ENCODE measurements around the gene CUBN. TPM values are rescaled to one million over a fixed set of nuclear protein-coding genes. Genes with fewer than 3 reads are reported as not detected.

The CUBN gene
- polyA plus RNA-seq (ENCODE audit: insufficient read length): 276 TPM
- long read RNA-seq, donor 1, partial matches to known transcripts: 68 of 69 reads
- long read RNA-seq, donor 1, other reads (novel, unspliced or antisense): 0 of 69 reads
- long read RNA-seq, donor 2, partial matches to known transcripts: 20 of 20 reads
- long read RNA-seq, donor 2, other reads (novel, unspliced or antisense): 0 of 20 reads
- long read RNA-seq, donor 3, partial matches to known transcripts: 31 of 32 reads
- long read RNA-seq, donor 3, other reads (novel, unspliced or antisense): 0 of 32 reads
- long read RNA-seq, donor 4: 0 reads
- long read RNA-seq, donor 5, partial matches to known transcripts: 9 of 10 reads
- long read RNA-seq, donor 5, other reads (novel, unspliced or antisense): 0 of 10 reads
- long read RNA-seq, donor 6, partial matches to known transcripts: 24 of 24 reads
- long read RNA-seq, donor 6, other reads (novel, unspliced or antisense): 0 of 24 reads
- long read RNA-seq, donor 7, partial matches to known transcripts: 11 of 11 reads
- long read RNA-seq, donor 7, other reads (novel, unspliced or antisense): 0 of 11 reads
- long read RNA-seq, donor 8, partial matches to known transcripts: 57 of 58 reads
- long read RNA-seq, donor 8, other reads (novel, unspliced or antisense): 0 of 58 reads

DNA sequence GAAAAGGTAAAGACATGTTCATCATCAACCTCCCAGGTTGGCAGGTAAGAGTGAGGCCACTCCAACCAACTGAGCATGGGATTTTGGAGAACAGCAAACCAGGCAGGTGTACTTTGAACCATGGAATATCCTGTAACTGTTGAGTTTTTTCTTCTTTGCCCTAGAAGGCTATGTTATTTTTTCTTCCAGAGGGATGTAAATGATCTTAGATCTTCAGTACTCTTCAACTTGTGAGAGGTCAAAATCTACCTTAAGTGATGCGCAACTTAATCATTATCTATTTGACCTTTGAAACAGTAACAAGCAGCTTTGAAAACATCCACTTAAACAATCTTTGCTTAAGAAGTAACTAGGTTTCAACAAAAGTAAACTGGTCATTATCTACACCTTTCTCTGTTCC is at the start of gene CUBN:
Gene CUBN, minus strand, starts transcription at position 71 of the 400 bp plus-strand sequence. Its CDS starts 46 bp downstream, at position 25.
- DNase-seq: no peak

DNA sequence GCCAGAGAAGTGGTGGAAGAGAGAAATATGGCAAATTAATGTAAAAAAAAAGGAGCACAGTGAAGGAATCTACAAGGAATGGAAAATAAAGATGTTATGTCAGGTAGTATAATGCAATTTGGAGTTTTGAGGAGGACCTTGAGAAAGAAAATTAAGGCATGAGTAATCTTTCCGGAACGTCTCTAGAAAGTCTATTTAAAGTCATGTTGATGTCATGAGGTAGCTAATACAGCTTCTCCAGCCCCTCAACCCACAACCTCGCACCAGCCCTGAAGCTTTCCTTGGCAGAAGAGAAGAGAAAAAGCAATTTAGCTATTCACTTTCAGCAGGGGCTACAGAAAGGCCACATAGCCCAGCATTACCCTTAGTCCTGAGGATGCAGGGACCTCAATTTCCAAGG is 49.4 kb upstream of the CUBN start:
- DNase-seq: no peak

DNA sequence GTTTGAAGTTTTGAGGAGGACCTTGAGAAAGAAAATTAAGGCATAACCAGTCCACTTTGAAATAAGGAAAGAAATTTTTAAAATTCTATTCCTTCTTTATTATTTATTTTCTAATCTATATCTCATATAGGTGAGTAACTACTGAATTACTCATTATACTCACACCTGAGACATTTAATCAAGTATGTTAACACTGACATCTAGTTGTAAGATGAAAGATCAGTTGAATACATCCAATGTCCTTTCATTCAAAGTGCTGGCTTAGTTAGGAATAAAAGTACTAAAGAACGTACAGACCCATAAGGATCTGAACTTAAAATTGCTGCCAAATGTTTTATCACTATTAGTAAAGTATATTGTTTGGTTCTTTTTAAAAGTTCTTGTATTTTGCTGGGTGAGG is 48.4 kb upstream of the CUBN start:
- no peak for DNase-seq

DNA sequence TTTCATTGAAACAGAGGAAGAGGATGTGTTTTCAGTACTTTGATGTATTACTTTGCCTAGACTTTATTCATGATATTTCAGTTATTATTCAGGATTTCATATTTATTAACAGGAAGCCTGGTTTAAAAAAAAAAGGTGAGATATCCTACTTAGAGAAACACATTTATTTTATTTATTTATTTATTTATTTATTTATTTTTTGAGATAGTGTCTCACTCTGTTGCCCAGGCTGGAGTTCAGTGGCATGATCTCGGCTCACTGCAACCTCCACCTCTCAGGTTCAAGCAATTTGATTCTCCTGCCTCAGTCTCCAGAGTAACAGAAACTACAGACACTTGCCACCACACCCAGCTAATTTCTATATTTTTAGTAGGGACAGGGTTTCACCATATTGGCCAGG is 47.4 kb upstream of the CUBN start:
- no peak for DNase-seq

DNA sequence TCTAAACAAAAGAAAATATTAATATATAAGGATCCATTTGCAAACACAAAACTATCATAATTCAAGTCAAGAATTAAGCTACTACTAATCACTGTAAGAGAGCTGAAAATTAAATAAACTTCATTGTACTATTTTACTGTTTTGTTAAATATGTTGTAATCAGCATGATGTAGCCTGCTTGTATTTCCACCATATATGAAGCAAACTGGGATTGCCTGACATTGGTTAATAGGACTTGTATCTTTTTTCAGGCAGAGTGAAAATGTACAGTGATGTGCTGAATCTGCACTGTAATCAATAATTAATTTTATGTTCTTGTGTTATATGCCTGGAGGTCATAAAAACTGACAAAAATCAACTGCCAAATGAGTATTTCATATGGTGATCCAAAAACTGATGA is 46.5 kb upstream of the CUBN start:
- no peak for DNase-seq

DNA sequence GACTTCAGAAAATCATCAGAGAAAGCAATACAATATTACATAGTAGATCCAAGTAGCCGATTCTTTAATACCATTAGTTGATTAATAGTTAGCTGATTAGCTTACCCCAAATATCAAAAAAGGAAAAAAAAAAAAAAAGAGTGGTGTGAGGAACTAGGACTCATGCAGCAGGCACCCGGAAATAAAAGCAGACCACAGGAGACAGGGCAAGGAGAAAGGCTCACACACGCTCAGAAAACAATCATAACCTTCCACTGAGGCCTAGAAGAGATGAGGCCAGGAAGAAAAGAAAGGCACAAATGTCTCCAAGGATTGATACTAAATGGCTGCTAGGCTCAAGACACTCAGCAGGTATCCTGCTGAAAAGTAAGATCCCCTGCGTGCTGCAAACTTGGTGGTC is 45.9 kb upstream of the CUBN start:
- no peak for DNase-seq

DNA sequence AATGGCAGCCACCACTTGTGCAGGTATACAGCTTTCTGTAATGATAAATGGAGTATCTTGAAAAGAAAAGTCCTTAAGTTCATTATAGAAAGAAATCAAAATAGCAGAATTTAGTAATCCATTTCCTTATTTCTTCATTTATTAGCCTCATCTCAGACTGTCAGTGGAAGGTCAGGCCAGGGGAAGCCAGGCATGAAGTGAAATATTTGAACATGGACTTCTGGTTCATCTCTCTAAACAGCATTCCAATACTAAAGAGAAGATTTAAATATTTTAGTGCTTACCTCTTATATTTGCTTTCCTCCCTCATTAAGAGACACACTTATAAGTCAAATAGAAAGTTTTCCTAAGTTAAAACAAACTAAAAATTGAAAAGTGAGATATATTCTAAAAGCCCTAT is 45.0 kb upstream of the CUBN start:
- DNase-seq: no peak

DNA sequence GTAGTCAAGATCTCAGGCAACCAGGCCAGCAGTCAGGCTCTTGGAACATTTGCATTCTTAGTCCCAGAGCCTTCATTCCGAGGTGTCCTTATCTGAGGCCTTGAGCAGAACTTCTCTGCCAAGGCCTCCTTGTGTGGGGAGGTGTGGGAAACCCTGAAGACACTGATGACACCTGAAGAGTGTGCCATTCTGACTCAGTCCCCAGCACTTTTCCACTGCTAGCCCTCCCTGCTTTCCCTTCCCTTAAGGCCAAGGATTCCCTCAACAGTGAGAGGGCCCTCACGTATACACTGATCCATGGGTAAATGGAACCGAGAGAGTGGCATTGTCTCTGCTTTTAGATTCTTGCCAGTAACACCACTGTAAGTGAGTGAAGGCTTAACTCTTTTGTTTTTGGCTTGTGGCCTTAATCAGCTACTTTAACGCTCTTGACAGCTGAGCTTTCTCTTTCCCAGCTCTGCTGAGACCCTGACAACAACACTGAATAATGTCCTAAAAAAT is 41.6 kb upstream of the CUBN start:
- no peak for DNase-seq

DNA sequence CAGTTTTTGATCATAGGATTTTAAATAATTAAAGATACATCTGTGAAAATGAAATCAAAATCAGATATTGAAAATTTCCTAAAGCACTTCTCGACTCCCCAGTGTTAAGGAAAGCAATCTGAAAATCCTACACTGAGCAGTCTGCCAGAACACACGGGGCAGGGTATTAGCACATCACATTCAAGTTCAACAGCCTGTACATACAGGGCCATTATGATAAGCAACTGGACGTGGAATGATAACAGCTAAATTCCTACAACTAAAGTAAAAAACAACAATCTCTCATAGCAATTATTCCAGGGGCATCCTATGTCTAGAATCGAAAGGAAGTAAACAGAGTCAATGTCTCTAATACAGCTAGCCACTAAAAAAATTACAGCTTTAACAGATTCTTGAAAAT is 40.2 kb upstream of the CUBN start:
- no peak for DNase-seq

DNA sequence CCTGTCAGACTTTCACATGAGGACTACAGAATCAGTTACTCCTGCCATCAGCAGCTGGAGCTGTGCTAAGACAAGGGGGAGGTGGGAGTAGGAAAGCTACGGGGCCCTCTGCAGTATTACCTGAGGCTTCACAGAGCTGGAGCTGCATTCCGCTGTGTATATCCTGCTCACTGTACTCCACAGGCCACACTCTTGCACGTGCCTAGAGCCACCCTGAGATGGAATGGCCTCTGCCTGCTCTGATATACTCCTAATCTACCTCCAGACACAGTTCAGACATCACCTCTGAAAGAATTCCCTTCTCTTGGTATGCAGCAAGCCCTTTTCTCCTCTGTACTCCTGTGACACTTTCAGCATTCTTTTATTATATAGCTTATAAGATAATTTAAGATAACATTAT is 37.1 kb upstream of the CUBN start:
- no peak for DNase-seq

DNA sequence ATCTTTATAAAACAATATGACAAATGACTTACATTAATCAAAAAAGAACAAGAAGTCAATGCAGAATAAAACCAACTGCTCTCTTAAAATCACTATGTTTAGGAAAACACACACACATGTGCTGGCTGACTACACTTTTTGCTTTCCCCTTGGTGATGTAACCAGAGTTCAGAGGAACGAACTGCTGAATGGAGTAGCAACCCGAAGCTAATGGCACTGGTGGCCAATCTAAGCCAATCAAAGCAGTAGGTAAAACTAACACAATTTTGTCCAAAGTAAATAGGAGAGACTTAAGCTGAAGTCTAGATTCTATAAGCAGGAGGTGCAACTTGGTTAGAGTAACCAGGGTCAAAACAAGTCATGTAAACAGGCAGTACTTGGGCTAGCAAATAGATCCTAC is 33.2 kb upstream of the CUBN start:
- DNase-seq: no peak

DNA sequence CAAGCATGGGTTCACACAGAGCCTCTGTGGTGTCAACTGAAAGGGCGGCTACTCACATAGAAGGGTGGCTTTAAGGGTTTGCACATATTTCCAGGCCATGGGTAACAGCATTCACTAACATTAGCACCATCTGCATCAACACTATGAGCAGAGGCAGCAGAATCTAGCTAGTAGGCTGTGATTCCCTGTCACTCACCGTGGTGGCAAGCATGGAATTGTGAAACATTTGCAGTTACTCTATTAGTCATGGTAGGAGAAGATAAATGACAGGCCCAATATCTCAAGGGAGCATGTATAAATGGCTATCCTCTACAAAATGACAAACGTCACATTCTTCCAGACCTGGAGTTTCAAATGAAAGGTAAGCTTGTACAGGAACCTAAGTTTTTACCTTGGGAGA is 32.2 kb upstream of the CUBN start:
- DNase-seq: no peak

DNA sequence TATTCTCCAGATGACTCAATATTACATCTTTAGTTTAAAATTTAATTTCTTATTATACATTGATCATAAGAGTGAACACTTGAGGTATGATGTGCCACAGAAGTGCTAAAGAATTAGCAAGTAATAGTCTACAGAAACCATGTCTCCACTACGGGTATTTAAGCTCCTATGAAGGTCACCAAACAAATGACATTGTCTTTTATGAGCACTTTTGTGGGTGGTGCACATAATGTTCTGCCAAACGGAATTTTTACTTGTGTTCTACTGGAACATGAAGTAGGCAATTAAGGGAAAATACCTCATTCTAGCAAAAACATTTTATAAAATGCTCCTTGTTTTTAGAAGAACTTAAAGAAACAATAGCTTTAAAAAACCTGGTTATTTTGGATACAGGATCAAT is 27.4 kb upstream of the CUBN start:
- no peak for DNase-seq

DNA sequence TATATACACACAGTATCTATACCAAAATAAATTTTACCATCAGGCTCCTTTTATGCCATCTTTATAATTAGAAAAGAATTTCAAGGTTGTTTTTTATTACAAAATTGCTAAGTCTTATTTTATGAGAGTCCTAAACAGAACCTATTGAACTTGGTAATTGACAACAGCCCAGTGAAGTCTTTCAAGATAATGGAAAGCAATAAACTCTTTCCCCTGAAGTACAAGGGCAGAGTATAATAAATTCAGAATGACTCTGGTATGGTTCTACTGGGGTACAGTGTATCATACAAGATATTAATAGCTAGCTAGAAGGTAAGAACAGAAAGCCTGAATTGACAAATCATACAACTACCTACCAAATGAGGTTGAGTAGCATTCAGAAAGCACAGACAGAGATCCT is 26.2 kb upstream of the CUBN start:
- no peak for DNase-seq

DNA sequence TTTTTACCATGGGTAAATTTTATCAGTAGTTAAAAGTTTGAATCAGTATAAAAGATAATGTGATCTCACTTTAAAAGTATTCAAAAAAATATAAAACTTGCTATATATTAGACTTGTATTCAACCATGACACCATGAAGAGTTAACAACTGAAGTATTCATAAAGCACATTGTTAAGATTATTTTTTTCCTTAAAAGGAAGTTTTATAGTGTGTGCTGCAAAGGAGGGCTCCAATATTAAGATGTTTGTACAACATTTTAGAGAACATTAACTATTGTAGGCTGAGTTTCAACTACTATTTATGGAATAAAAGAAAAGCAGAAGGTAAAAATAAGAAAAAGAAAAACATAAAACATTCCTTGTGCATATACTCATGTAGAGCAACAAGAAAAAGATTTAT is 24.5 kb upstream of the CUBN start:
- DNase-seq: no peak

DNA sequence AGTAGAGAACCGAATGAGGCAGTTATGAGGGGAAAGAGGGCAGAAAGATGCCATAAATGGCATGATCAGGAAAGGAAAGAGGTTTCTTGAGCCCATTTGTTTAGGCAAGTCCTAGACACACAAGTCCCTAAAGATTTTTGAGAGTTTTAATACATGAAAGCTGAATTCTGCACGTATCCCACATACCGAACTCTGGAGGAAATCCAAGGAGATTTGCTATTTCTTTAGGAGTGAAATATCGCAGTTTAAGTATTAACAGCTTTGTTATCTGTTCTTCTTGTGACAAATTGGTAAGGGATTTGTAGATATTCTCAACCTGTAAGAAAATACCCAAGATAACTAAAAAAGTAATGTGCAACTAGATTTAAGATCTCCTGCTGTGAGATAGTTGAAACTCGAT is 23.7 kb upstream of the CUBN start:
- DNase-seq: no peak

DNA sequence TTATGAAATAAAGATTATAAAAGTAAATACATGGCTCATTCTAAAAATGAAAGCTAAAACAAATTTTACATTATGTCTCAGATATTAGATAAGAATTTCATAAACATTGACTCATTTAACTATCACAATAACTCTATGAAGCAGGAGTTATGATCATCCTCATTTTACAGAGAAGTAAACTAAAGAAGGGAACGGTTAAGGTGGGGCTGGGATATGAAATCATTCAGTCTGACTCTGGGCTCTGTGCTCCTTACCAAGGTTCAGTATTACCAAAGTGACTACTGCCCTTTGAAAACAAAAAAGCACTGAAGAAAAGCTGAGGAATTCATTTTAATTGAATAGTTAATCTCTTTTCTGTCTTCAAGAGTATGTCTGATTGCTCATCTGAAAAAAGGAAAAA is 22.1 kb upstream of the CUBN start:
- no peak for DNase-seq

DNA sequence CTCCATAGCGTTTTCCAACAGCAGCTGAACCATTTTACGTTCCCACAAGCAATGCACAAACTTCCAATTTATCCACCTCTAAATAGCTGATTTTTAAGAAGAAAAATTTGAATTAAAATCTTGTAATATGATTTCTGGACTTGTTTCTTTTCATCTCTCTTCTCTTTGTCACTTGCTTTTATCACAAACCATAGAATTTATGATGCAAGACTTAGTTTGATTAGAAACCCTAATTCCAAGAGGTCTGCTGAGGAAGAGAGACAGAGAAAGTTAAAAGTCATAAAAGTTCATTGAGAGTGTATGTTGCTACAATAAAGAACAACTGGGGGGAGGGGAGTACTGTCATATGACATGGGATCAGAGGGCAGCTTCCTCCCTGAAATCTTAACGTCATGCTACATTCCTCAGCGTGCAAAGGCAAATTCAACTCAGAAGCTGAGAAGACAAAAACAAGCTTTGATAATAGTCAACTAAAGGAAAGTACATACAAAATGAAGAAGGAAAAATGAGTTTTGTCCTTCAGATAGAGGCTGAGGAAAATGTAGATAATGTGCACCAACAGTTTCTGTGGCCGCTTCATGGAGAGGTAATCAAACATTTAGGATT is 18.4 kb upstream of the CUBN start:
- DNase-seq: peak; percentile 72

DNA sequence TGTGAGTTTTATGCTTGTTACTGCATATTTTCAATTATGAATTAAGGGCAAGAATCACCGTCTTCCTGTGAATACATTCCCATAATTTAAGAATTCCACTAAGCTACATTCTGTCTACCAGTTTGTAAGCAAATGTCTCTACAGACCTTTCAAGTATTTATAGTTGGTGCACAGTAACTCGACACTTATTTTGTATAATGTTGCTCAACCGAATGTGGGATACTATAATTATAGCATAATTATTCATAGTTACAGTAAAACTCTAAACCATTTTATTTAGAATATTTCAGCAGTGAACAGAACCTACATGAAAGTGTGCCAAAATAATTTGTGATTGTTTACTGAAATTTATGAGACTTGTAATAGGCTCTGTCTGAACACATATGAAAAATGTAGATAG is 17.3 kb upstream of the CUBN start:
- no peak for DNase-seq

DNA sequence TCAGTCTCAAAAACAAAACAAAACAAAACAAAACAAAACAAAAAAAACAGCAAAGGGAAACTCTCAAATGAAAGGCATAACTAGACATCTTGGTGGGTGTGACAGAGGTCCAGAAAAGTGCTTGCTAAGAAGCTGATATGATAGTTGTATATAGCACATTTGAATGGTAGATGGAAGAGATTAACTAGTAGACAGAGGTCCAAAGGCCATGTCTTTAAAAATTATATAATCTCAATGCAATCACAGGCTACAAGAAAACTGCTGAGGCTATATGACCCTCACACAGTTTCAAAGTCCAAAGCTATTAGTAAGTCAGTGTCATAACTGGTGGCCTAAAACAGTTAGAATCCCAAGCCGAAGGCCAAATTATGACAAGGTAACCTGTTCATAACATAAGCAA is 15.6 kb upstream of the CUBN start:
- DNase-seq: no peak

DNA sequence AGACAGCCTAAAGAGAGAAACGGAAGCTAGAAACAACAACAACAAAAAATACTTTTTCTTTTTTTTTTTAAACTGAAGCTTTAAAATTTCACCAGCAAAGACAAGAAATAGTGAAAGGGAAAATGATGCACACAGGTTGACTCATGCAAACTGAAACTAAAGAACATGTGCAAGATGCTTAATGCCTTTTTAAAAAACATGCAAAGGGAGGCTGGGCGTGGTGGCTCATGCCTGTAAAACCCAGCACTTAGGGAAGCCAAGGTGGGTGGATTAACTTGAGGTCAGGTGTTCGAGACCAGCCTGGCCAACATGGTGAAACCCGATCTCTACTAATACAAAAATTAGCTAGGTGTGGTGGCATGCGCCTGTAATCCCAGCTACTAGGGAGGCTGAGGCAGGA is 15.1 kb upstream of the CUBN start:
- no peak for DNase-seq

DNA sequence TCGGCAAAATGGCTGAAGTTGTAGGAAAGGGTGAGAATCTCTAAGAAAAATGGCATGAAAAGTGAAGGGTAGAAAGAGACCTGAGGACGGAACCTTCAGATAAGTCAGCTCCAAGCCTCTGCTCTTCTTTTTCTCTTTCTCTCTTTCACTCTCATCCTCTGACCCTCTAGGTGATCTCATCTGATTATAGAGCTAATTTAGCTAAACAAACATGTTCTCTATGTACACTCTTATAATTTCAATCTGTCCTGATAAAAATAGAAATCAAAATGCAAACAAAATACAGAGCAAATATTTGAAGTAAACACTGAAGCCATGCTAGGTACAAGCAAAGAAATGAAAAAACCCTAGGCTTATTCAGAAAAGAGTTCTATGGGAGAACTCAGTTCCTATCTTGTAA is 14.4 kb upstream of the CUBN start:
- DNase-seq: no peak

DNA sequence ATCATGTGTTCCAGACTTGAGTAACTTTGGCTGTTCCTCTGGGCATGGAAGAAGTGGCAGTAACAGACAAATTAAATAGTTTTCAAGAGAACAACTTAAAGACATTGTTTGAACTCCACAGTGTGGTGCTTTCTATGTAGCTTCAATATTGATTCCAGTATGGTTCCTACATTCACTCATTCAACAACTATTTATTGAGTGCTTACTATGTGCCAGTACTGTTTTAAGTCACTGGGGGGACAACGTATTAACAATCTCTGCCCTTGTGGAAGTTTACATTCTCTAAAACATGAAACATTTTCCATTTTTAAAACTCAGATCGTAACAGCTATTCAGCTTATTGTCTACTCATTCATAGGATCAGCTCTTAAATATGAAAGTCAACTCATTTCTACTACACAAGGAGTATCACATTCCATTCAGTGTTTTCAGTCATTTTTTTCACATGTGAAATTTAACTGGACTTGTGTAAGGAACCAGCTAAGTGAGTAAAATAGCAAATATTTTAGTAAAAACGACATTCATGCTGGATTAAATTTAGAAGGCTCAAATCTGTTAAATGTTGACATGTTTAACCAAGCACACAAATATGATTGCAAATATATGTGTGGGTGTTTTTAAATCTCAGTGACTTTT is 13.6 kb upstream of the CUBN start:
- no peak for DNase-seq

Measured in left kidney (tissue), 8 donors.